ENCODE measurements around the gene UVRAG. TPM values are rescaled to one million over a fixed set of nuclear protein-coding genes. Genes with fewer than 3 reads are reported as not detected.
A peak's percentile ranks its signal among the peaks of the same experiment; 100 is the strongest.

Gene UVRAG
- total RNA-seq, 1 donor from 2014 or later: 34.0 TPM

DNA sequence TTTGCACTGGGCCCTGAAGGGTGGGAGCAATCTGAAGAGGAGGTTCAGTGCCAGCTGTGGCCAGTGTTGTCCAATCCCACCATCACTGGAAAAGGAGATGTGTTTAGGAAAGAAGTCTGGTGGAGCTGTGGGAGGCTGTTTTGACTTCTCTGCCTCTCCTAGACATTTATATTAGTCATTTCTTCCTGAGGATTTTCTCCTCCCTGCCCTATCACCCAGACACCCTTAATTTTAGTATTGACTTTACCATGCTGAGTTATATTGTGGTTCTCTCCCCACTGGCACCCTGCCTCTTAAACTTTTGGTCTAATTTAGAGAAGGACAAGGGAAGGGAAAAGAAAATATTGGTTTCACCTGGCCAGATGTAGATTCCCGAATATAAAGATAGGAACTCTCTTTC lies 232.2 kb downstream of the UVRAG start:
- Histone ChIP-seq H4K20me1 (ENCODE audit: low read depth) (peaks cover 10% of the 10 kb centered on the region), H3K9ac (no peak overlapping the region), H2AFZ (replicated peaks) (no peak overlapping the region), H3K27me3 (no peaks in the 10 kb centered on the region), H3K4me3 (no peak overlapping the region), H3K36me3 (no peaks in the 10 kb centered on the region), H3K9me3 (ENCODE audit: low read depth) (no peaks in the 10 kb centered on the region), H3K27ac (no peak overlapping the region), H3K4me1 (peaks cover 15% of the 10 kb centered on the region), H3F3A (ENCODE audit: low read depth) (peaks cover 13% of the 10 kb centered on the region), H3K79me2 (ENCODE audit: low read depth) (no peaks in the 10 kb centered on the region), H3K4me2 (no peak overlapping the region)
- no peak for TF ChIP-seq EZH2 (IDR thresholded peaks at IDR 0.05)
- no peak for TF ChIP-seq EZH2phosphoT487 (IDR thresholded peaks at IDR 0.05)
- TF ChIP-seq, protein P1, sequence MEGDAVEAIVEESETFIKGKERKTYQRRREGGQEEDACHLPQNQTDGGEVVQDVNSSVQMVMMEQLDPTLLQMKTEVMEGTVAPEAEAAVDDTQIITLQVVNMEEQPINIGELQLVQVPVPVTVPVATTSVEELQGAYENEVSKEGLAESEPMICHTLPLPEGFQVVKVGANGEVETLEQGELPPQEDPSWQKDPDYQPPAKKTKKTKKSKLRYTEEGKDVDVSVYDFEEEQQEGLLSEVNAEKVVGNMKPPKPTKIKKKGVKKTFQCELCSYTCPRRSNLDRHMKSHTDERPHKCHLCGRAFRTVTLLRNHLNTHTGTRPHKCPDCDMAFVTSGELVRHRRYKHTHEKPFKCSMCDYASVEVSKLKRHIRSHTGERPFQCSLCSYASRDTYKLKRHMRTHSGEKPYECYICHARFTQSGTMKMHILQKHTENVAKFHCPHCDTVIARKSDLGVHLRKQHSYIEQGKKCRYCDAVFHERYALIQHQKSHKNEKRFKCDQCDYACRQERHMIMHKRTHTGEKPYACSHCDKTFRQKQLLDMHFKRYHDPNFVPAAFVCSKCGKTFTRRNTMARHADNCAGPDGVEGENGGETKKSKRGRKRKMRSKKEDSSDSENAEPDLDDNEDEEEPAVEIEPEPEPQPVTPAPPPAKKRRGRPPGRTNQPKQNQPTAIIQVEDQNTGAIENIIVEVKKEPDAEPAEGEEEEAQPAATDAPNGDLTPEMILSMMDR (IDR thresholded peaks at IDR 0.05): no peak
- no peak overlapping the region for H3K27ac Mint-ChIP-seq
- H3K4me3 Mint-ChIP-seq: no peak overlapping the region
- H3K27me3 Mint-ChIP-seq (ENCODE audit: insufficient read depth, low read depth): no peaks in the 10 kb centered on the region
- H3K4me1 Mint-ChIP-seq: peaks cover 7% of the 10 kb centered on the region
- no peak for DNase-seq (ENCODE audit: low spot score)
- H3K36me3 Mint-ChIP-seq: peaks cover 26% of the 10 kb centered on the region
- peaks cover 35% of the 10 kb centered on the region for H3K9me3 Mint-ChIP-seq

- H3K27ac ChIP-seq: no peak overlapping the region
- peaks cover 28% of the 10 kb centered on the region for H3K36me3 Mint-ChIP-seq
- no peak overlapping the region for H3K4me3 Mint-ChIP-seq
Observed at GRCh38 chr11:76047766-76048165, 232.8 kb downstream of the UVRAG start.

GRCh38 chr11:76048763-76049162 lies 233.8 kb downstream of the UVRAG start:
- Histone ChIP-seq H3K79me2 (ENCODE audit: low read depth) (no peaks in the 10 kb centered on the region), H3K36me3 (no peaks in the 10 kb centered on the region), H3K9ac (no peak overlapping the region), H3F3A (ENCODE audit: low read depth) (peaks cover 8% of the 10 kb centered on the region), H2AFZ (replicated peaks) (no peak overlapping the region), H4K20me1 (ENCODE audit: low read depth) (peaks cover 3% of the 10 kb centered on the region), H3K4me2 (no peak overlapping the region), H3K4me3 (no peak overlapping the region), H3K4me1 (peaks cover 9% of the 10 kb centered on the region), H3K27ac (no peak overlapping the region), H3K27me3 (no peaks in the 10 kb centered on the region), H3K9me3 (ENCODE audit: low read depth) (no peaks in the 10 kb centered on the region)
- peaks cover 5% of the 10 kb centered on the region for H3K4me1 Mint-ChIP-seq
- peaks cover 31% of the 10 kb centered on the region for H3K36me3 Mint-ChIP-seq
- H3K27me3 Mint-ChIP-seq (ENCODE audit: insufficient read depth, low read depth): no peaks in the 10 kb centered on the region
- peak; percentile 40 for DNase-seq (ENCODE audit: low spot score)
- peaks cover 35% of the 10 kb centered on the region for H3K9me3 Mint-ChIP-seq
- no peak overlapping the region for H3K27ac Mint-ChIP-seq
- TF ChIP-seq EZH2 (IDR thresholded peaks at IDR 0.05) (no peak), EZH2phosphoT487 (IDR thresholded peaks at IDR 0.05) (no peak)
- TF ChIP-seq, protein P1 (IDR thresholded peaks at IDR 0.05): no peak
- H3K4me3 Mint-ChIP-seq: no peak overlapping the region

More at GRCh38 chr11:76047766-76048165, 232.8 kb downstream of the UVRAG start:
- peaks cover 15% of the 10 kb centered on the region for H3K4me1 ChIP-seq
- no peak overlapping the region for H3K4me3 ChIP-seq
- H3K4me2 ChIP-seq: no peak overlapping the region
- H3K36me3 ChIP-seq: no peaks in the 10 kb centered on the region
- H2AFZ ChIP-seq (replicated peaks): no peak overlapping the region
- peaks cover 13% of the 10 kb centered on the region for H3F3A ChIP-seq (ENCODE audit: low read depth)
- H3K9ac ChIP-seq: no peak overlapping the region
- peaks cover 10% of the 10 kb centered on the region for H4K20me1 ChIP-seq (ENCODE audit: low read depth)
- no peaks in the 10 kb centered on the region for H3K9me3 ChIP-seq (ENCODE audit: low read depth)
- TF ChIP-seq, protein P1 (IDR thresholded peaks at IDR 0.05): no peak
- TF ChIP-seq EZH2phosphoT487 (IDR thresholded peaks at IDR 0.05) (no peak), EZH2 (IDR thresholded peaks at IDR 0.05) (no peak)
- no peaks in the 10 kb centered on the region for H3K27me3 ChIP-seq
- H3K79me2 ChIP-seq (ENCODE audit: low read depth): no peaks in the 10 kb centered on the region
- Mint-ChIP-seq H3K27ac (no peak overlapping the region), H3K4me1 (peaks cover 7% of the 10 kb centered on the region), H3K27me3 (ENCODE audit: insufficient read depth, low read depth) (no peaks in the 10 kb centered on the region), H3K9me3 (peaks cover 35% of the 10 kb centered on the region)
- no peak for DNase-seq (ENCODE audit: low spot score)

All from neural progenitor cell (in vitro differentiated cells).